DMS79 treated with DMSO at 0.1 percent for 48 hours (cell line): Measurements from ENCODE around the gene CALR.
A peak's percentile ranks its signal among the peaks of the same experiment; 100 is the strongest.
"Not testable (repeated sequence)": the region's sequence is repeated elsewhere in the genome, so short reads cannot be mapped to it uniquely, and the experiment has no call there.

Experiments
- DNase-seq: peaks from one replicate; lab custom pipeline; 2025; lab: John Stamatoyannopoulos, UW

CALR gene

GRCh38 chr19:12933287-12934072 is 4.9 kb upstream of the CALR start, which contains the start of gene FARSA:
Gene FARSA (minus strand): TSS chr19:12933711. CDS start chr19:12933696, 15 bp downstream.
- DNase-seq, result peak; percentile 96

- DNase-seq, result no peak
Measured at GRCh38 chr19:12935071-12935470, 3.3 kb upstream of the CALR start.

GRCh38 chr19:12936582-12936981 is 1.8 kb upstream of the CALR start:
- DNase-seq, result peak; percentile 93

GRCh38 chr19:12937093-12937926 is 1.1 kb upstream of the CALR start:
- peak; percentile 97 for DNase-seq

GRCh38 chr19:12938779-12939601 is 581 bp downstream of the CALR start:
- no peak for DNase-seq

GRCh38 chr19:12939975-12940423 is 1.6 kb downstream of the CALR start:
- no peak for DNase-seq

GRCh38 chr19:12940897-12941296 is 2.5 kb downstream of the CALR start:
- no peak for DNase-seq

- no peak for DNase-seq
Measured at GRCh38 chr19:12943437-12944044, 5.1 kb downstream of the CALR start.

- DNase-seq, result no peak
Measured at GRCh38 chr19:12944104-12944674, 5.8 kb downstream of the CALR start.

GRCh38 chr19:12945479-12946091 is 7.2 kb downstream of the CALR start, which contains the start of gene RAD23A:
Gene RAD23A (plus strand): TSS chr19:12945862. CDS start chr19:12945949, 87 bp downstream.
- peak; percentile 98 for DNase-seq

GRCh38 chr19:12946092-12946721 is 7.8 kb downstream of the CALR start:
- DNase-seq, result peak; percentile 65

- DNase-seq, result peak; percentile 30
Measured at GRCh38 chr19:12946731-12947496, 8.5 kb downstream of the CALR start.

- no peak for DNase-seq
Measured at GRCh38 chr19:12947702-12948611, 9.5 kb downstream of the CALR start.

- DNase-seq, result no peak
Measured at GRCh38 chr19:12948612-12949362, 10.4 kb downstream of the CALR start.

GRCh38 chr19:12949363-12950283 is 11.2 kb downstream of the CALR start:
- DNase-seq, result no peak

- DNase-seq, result not testable (repeated sequence)
Measured at GRCh38 chr19:12952050-12952449, 13.6 kb downstream of the CALR start.
